Urinary bladder (tissue), 4 donors: ENCODE results near the gene AMFR. TPM values are rescaled to one million over a fixed set of nuclear protein-coding genes. Genes with fewer than 3 reads are reported as not detected.

Experiments used
- DNase-seq: peaks from one replicate; pipeline ENCODE4 v3.0.0-alpha.2; 2015; ENCODE audit errors: extremely low spot score
- H3K27ac ChIP-seq: one replicate; pipeline ENCODE4 v1.5.1; 2013; ENCODE audit warnings: low read depth, mild to moderate bottlenecking, moderate library complexity
- H3K36me3 ChIP-seq: one replicate; pipeline ENCODE4 v1.6.1; 2013; ENCODE audit warnings: mild to moderate bottlenecking, moderate library complexity; ENCODE audit not compliant: insufficient read depth
- H3K4me1 ChIP-seq: one replicate; pipeline ENCODE4 v1.6.1; 2013; ENCODE audit warnings: mild to moderate bottlenecking, moderate library complexity; ENCODE audit not compliant: insufficient read depth
- H3K4me3 ChIP-seq: one replicate; pipeline ENCODE4 v1.5.1; 2013; ENCODE audit warnings: low read depth, low read length
- WGBS: extraction: QIAGEN DNeasy Blood & Tissue Kit; methylation state at CpG from one replicate; pipeline ENCODE4 v1.1.7; 2013; 5-methylcytosine and 5-hydroxymethylcytosine counted together
- polyA plus RNA-seq: library from polyadenylated mRNA; stranded (reverse); fragments of 200-250 nt; gene quantifications from one replicate; pipeline ENCODE4 v1.2.3, GENCODE V29; 2013
- total RNA-seq: library from RNA; depleted of rRNA; stranded (reverse); fragments of >200 nt; gene quantifications from one replicate; pipeline ENCODE4 v1.2.3, GENCODE V29; 2014
- donor health status: healthy with polysubstance abuse.
- donor health status: healthy.

Gene AMFR
- total and polyA plus RNA-seq, 2 donors, result 82.6 to 120 TPM

- Histone ChIP-seq H3K4me3 (no peak overlapping the region), H3K36me3 (peaks cover 5% of the 10 kb centered on the region), H3K4me1 (no peaks in the 10 kb centered on the region), H3K27ac (no peak overlapping the region)
- no peak for DNase-seq
- 23% methylated on average over 6 of the region's 6 CpGs for WGBS
Measured at GRCh38 chr16:56370875-56371659, 54.3 kb downstream of the AMFR start.

DNA sequence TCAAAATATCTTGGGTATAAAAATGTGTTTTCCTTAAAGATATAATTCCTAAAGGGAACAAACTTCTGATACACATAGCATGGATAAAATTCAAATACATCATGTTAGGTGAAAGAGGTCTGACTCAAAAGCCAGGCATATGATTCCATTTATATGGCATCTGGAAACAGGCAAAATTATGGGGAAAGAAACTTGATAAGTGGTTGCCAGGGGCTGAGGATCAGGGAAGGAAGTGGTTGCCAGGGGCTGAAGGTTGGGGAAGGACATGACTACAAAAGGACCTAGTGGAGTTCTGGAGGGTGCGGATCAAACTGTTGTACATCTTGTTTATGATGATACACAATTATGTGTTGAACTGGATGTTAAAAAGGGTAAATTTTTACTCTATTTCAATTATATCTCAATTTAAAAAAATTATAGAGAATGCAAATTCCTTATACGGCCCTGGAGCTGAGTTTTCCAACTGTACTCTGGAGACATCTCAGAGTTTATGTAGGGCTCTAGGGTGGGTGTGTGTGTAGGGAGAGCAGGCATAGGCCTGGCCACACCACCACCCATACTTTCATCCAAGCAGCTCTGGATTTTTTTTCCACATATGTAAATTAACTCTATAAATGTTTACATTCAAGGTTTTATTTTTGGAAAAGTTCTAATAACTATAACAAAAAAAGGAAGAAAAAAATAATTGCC is 55.0 kb downstream of the AMFR start:
- no peak for DNase-seq
- H3K27ac ChIP-seq, result no peak overlapping the region
- WGBS, result 68% methylated on average over 2 of the region's 2 CpGs
- H3K4me3 ChIP-seq, result no peak overlapping the region
- peaks cover 5% of the 10 kb centered on the region for H3K36me3 ChIP-seq
- no peaks in the 10 kb centered on the region for H3K4me1 ChIP-seq

- H3K27ac ChIP-seq, result no peak overlapping the region
- no peaks in the 10 kb centered on the region for H3K4me1 ChIP-seq
- H3K4me3 ChIP-seq, result no peak overlapping the region
- no peak for DNase-seq
- H3K36me3 ChIP-seq, result peaks cover 8% of the 10 kb centered on the region
- WGBS, result 94% methylated on average over 5 of the region's 5 CpGs
Measured at GRCh38 chr16:56369202-56369601, 56.1 kb downstream of the AMFR start.

DNA sequence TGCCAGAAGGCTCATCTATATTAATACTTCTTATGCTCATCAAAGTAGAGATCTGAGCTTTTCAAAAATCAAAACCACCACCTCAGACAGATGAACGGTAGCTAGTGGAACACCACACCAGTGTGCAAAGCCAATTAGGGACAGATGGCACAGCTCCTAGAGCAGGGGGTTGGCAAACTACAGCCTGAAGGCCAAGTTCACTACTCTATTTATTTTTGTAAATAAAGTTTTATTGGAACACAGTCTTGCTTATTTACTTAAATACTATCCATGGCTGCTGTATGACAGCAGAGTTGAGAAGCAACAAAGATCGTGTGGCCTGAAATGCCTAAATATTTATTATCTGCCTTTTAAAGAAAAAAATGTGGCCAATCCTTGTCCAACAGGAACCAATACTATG is 56.8 kb downstream of the AMFR start:
- Histone ChIP-seq H3K4me3 (no peak overlapping the region), H3K36me3 (peaks cover 10% of the 10 kb centered on the region), H3K27ac (no peak overlapping the region), H3K4me1 (no peaks in the 10 kb centered on the region)
- DNase-seq, result no peak
- 97% methylated on average over 2 of the region's 2 CpGs for WGBS

DNA sequence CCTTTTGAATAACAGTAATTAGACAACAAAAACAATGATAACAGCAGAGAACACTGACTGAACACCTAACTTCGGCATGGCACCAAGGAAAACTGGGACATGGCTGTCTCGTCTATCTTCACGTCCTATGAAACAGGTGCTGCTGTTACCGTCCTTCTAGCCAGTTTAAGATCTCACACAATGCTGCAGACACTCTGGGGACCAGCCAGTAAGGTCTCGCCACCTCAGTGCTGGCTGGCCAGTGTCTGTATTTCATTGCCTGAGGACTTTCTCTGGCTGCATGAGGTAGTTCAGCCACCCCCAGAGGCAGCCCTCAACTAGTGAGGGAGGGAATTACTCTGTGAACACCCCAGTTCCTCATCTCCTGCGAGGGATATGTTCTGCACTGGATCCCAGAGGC is 57.6 kb downstream of the AMFR start:
- no peak overlapping the region for H3K4me3 ChIP-seq
- no peak for DNase-seq
- H3K27ac ChIP-seq, result no peak overlapping the region
- H3K4me1 ChIP-seq, result no peaks in the 10 kb centered on the region
- H3K36me3 ChIP-seq, result peaks cover 10% of the 10 kb centered on the region
- 95% methylated on average over 6 of the region's 6 CpGs for WGBS

GRCh38 chr16:56366945-56367344 is 58.4 kb downstream of the AMFR start:
- Histone ChIP-seq H3K36me3 (peaks cover 10% of the 10 kb centered on the region), H3K27ac (no peak overlapping the region), H3K4me1 (no peaks in the 10 kb centered on the region), H3K4me3 (no peak overlapping the region)
- DNase-seq, result no peak
- 94% methylated on average over 9 of the region's 9 CpGs for WGBS

DNA sequence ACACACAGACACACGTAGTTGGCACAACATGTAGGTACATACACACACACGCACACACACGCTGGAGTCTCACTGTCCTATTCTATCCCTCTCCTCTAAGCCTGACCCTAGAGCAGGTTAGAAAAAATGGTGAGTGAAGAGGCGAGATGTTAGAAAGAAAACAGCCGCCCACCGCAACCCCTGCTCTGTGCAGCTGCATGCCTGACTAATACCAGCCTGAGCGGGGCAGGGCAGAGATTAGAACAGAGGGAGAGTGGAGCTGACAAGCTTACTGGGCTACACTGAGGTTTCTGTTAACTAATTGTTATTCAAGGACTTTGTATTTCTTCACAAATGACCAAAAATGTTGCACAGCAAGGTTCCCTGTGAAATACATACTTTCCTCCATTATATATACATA is 59.8 kb downstream of the AMFR start:
- no peak for DNase-seq
- H3K4me1 ChIP-seq, result no peaks in the 10 kb centered on the region
- peaks cover 10% of the 10 kb centered on the region for H3K36me3 ChIP-seq
- H3K27ac ChIP-seq, result no peak overlapping the region
- 88% methylated on average over 7 of the region's 7 CpGs for WGBS
- no peak overlapping the region for H3K4me3 ChIP-seq

- 96% methylated on average over 8 of the region's 8 CpGs for WGBS
- H3K4me3 ChIP-seq, result no peak overlapping the region
- peaks cover 10% of the 10 kb centered on the region for H3K36me3 ChIP-seq
- H3K27ac ChIP-seq, result no peak overlapping the region
- no peak for DNase-seq
- no peaks in the 10 kb centered on the region for H3K4me1 ChIP-seq
Measured at GRCh38 chr16:56364865-56365264, 60.5 kb downstream of the AMFR start.

DNA sequence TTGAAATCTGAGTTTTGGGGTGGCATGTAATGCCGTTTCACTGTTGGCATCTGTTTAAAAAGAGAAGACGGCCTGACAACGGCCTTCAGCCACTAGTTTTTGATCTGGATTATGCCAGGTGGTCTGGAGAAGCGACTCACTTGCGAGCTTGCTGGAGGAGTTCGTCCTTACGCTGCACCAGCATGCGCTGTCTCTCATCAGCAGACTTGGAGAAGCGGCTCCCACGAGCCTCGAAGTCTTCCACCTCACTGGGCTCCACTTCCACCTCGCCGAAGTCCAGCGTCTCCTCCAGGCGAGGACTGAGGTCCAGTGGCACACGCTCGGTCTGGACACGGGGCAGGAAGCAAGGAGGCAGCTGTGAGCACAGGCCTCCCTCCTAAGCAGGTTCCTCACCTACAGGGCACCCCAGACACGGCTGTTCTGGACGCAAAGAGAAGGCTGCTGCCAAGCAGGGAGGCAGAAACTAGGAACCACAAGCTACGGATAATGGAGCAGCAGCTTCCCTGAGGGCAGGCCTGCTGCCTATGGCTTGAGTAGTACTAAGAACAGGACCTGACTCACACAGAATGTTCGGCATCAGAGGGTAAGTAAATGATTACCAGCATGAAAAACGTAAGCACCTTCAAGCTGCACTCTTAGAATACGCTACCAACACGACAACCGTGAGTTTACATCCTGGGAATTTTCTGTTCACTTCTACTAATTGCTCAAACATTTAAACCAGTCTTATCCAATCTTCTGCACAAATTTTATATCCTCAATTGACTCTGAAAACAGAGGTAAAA is 61.4 kb downstream of the AMFR start:
- 95% methylated on average over 26 of the region's 26 CpGs for WGBS
- DNase-seq, result no peak

DNA sequence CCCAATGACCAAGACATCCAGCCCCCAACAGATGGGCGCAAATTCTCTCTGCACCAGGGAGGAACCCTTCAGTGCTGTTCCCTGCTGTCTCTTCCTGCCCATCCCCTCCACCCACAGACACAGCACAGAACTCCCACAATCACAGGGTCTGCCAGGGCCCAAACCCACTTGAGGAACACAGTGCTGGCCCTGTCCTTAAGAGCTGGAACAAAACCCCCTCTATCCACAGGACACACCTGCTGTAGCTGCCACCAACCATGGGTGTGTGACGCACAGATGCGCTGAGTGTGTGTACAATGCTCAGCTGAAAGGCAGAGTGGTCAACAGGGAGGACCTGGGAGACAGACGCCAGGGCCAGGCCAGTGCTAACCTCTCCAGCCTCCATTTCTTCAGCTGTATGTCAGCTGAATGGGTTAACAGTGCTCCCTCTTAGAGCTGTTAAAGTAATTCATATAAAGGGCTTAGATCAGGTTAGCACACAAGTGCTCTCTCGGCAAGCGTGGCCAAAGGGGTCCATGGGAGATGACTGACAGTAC is 62.1 kb downstream of the AMFR start:
- 93% methylated on average over 6 of the region's 6 CpGs for WGBS
- peaks cover 10% of the 10 kb centered on the region for H3K36me3 ChIP-seq
- DNase-seq, result no peak

More for the DNA sequence above, 61.4 kb downstream of the AMFR start:
- Histone ChIP-seq H3K36me3 (peaks cover 10% of the 10 kb centered on the region), H3K4me1 (no peaks in the 10 kb centered on the region), H3K4me3 (no peak overlapping the region), H3K27ac (no peak overlapping the region)

DNA sequence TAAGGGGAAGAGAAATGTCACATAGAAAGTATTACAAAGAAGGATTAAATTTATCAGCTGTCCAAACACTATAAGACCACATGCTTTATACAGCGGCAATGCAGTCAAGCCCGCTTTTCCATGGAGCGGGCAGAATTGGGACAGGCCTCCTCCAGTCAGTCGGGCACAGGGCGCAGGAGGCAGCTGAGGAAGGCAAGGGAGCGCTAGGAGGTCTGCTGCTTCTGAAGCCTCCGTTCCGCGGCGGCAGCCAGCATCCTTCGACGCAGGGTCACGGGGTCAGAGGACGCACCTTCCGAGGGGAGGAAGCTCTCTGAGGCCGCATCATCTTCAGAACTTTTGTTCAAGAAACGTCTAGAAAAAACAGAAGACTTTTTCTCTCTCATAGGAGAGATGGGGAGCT is 62.6 kb downstream of the AMFR start:
- DNase-seq, result no peak
- Histone ChIP-seq H3K27ac (no peak overlapping the region), H3K4me3 (no peak overlapping the region), H3K36me3 (peaks cover 10% of the 10 kb centered on the region), H3K4me1 (no peaks in the 10 kb centered on the region)
- WGBS, result 93% methylated on average over 17 of the region's 17 CpGs

More for the DNA sequence above, 62.1 kb downstream of the AMFR start:
- H3K4me1 ChIP-seq, result no peaks in the 10 kb centered on the region
- H3K4me3 ChIP-seq, result no peak overlapping the region
- H3K27ac ChIP-seq, result no peak overlapping the region

GRCh38 chr16:56362057-56362655 is 63.2 kb downstream of the AMFR start:
- no peaks in the 10 kb centered on the region for H3K4me1 ChIP-seq
- H3K4me3 ChIP-seq, result no peak overlapping the region
- no peak for DNase-seq
- H3K36me3 ChIP-seq, result peaks cover 10% of the 10 kb centered on the region
- H3K27ac ChIP-seq, result no peak overlapping the region
- WGBS, result 78% methylated on average over 15 of the region's 15 CpGs
